OCI-LY1 (cell line): ENCODE data around the gene CGREF1.

Experiments used
- H2AFZ ChIP-seq: fragments of 200-600 bp; sonication (generic), shearing (Covaris generic); 2 replicates; pipeline ENCODE4 v1.6.0; 2014; ENCODE audit warnings: antibody characterized with exemption, mild to moderate bottlenecking, low read length
- H3F3A ChIP-seq: fragments of 200-600 bp; sonication (generic), shearing (Covaris generic); 2 replicates; pipeline ENCODE4 v1.6.0; 2014; ENCODE audit warnings: mild to moderate bottlenecking, antibody characterized with exemption, low read length, moderate library complexity; ENCODE audit not compliant: insufficient read depth
- H3K27ac ChIP-seq: fragments of 200-600 bp; sonication (generic); 2 replicates; pipeline ENCODE4 v1.5.1; 2014; ENCODE audit warnings: low read length, mixed run types, mild to moderate bottlenecking, low read depth; ENCODE audit not compliant: poor library complexity, severe bottlenecking
- H3K27me3 ChIP-seq: fragments of 200-600 bp; sonication (generic); 2 replicates; pipeline ENCODE4 v1.6.0; 2014; ENCODE audit warnings: antibody characterized with exemption, mild to moderate bottlenecking, low read length, moderate library complexity; ENCODE audit not compliant: insufficient read depth
- H3K36me3 ChIP-seq: fragments of 200-600 bp; sonication (generic); 2 replicates; pipeline ENCODE4 v1.6.1; 2014; ENCODE audit warnings: mild to moderate bottlenecking, antibody characterized with exemption, low read length, moderate library complexity, mixed read lengths; ENCODE audit not compliant: insufficient read depth
- H3K4me1 ChIP-seq: fragments of 200-600 bp; sonication (generic); 2 replicates; pipeline ENCODE4 v1.5.1; 2014; ENCODE audit warnings: mild to moderate bottlenecking, low read length, moderate library complexity; ENCODE audit not compliant: insufficient read depth, severe bottlenecking
- H3K4me2 ChIP-seq: fragments of 200-600 bp; sonication (generic), shearing (Covaris generic); 2 replicates; pipeline ENCODE4 v1.6.1; 2014; ENCODE audit warnings: low read length
- H3K4me3 ChIP-seq: fragments of 200-600 bp; sonication (generic); 2 replicates; pipeline ENCODE4 v1.5.1; 2014; ENCODE audit warnings: low read length, low read depth, mild to moderate bottlenecking, mixed read lengths; ENCODE audit not compliant: poor library complexity, severe bottlenecking
- H3K79me2 ChIP-seq: fragments of 200-600 bp; shearing (Covaris generic); 2 replicates; pipeline ENCODE4 v1.6.1; 2016; ENCODE audit warnings: mixed run types, low read length, mixed read lengths; ENCODE audit not compliant: insufficient read depth
- H3K9ac ChIP-seq: fragments of 200-600 bp; sonication (generic), shearing (Covaris generic); 2 replicates; pipeline ENCODE4 v1.6.1; 2014; ENCODE audit warnings: mild to moderate bottlenecking, low read length, mixed read lengths
- H3K9me2 ChIP-seq: fragments of 200-600 bp; sonication (generic), shearing (Covaris generic); 2 replicates; pipeline ENCODE4 v1.6.1; 2014; ENCODE audit warnings: low read depth, mild to moderate bottlenecking, low read length, mixed read lengths
- H3K9me3 ChIP-seq: fragments of 200-600 bp; shearing (Covaris generic); 2 replicates; pipeline ENCODE4 v1.6.1; 2014; ENCODE audit warnings: low read length, mixed read lengths
- H4K20me1 ChIP-seq: fragments of 200-600 bp; sonication (generic), shearing (Covaris generic); 2 replicates; pipeline ENCODE4 v1.6.0; 2016; ENCODE audit warnings: mild to moderate bottlenecking, low read length; ENCODE audit not compliant: insufficient read depth
- EZH2 ChIP-seq: fragments of 200-600 bp; sonication (generic), shearing (Covaris generic); IDR thresholded peaks from 2 replicates; pipeline ENCODE4 v1.8.0; 2017; ENCODE audit warnings: borderline replicate concordance, mixed run types, mild to moderate bottlenecking, antibody characterized with exemption, low read length, moderate library complexity, mixed read lengths
- TF ChIP-seq, protein P1 (sequence below): fragments of 200-600 bp; sonication (generic), shearing (Covaris generic); IDR thresholded peaks from 2 replicates; pipeline ENCODE4 v1.5.1; 2017; ENCODE audit warnings: mild to moderate bottlenecking, antibody characterized with exemption, low read length, moderate library complexity, mixed read lengths

CGREF1 gene

GRCh38 chr2:27143285-27143684 lies 24.4 kb upstream of the CGREF1 start:
- no peaks in the 10 kb centered on the region for H3K4me1 ChIP-seq
- no peak overlapping the region for H3K4me3 ChIP-seq
- no peaks in the 10 kb centered on the region for H3F3A ChIP-seq
- H2AFZ ChIP-seq, result no peak overlapping the region
- H3K36me3 ChIP-seq, result no peaks in the 10 kb centered on the region; the same call in 1 of the 2 replicates
- H3K27me3 ChIP-seq, result peaks cover 18% of the 10 kb centered on the region
- H3K9ac ChIP-seq, result no peak overlapping the region
- TF ChIP-seq, protein P1, sequence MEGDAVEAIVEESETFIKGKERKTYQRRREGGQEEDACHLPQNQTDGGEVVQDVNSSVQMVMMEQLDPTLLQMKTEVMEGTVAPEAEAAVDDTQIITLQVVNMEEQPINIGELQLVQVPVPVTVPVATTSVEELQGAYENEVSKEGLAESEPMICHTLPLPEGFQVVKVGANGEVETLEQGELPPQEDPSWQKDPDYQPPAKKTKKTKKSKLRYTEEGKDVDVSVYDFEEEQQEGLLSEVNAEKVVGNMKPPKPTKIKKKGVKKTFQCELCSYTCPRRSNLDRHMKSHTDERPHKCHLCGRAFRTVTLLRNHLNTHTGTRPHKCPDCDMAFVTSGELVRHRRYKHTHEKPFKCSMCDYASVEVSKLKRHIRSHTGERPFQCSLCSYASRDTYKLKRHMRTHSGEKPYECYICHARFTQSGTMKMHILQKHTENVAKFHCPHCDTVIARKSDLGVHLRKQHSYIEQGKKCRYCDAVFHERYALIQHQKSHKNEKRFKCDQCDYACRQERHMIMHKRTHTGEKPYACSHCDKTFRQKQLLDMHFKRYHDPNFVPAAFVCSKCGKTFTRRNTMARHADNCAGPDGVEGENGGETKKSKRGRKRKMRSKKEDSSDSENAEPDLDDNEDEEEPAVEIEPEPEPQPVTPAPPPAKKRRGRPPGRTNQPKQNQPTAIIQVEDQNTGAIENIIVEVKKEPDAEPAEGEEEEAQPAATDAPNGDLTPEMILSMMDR, result no peak
- no peak for TF ChIP-seq EZH2
- no peak overlapping the region for H3K27ac ChIP-seq
- no peaks in the 10 kb centered on the region for H3K79me2 ChIP-seq
- no peaks in the 10 kb centered on the region for H3K9me2 ChIP-seq
- H4K20me1 ChIP-seq, result no peaks in the 10 kb centered on the region
- H3K9me3 ChIP-seq, result no peaks in the 10 kb centered on the region
- no peak overlapping the region for H3K4me2 ChIP-seq

DNA sequence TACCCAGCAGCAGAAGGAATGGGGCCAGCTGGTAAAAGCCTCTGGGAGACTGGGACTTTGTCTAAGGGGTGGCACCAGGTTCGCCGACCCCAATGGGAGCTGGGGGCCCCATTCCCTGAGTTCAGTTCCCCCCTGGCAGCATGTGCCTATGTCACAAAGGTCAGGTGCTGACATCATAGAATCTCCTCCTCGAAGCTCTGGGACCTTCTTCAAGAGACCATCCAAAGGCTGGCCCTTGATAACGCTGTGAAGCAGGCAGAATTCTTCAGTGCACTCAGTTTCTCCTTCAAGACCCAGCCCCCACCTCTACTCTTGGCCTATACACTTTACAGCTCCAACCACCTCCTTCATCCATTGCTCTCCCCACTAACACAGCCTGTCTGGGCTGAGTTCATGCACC lies 20.4 kb upstream of the CGREF1 start, which contains the start of gene PRR30:
Gene PRR30, minus strand, starts transcription at position 101 of the 400 bp plus-strand sequence. CDS start 1,081 bp downstream, outside the sequence.
- H3K9me2 ChIP-seq, result no peaks in the 10 kb centered on the region
- H2AFZ ChIP-seq, result no peak within 1 kb of the TSS
- no peaks in the 10 kb centered on the region for H3K79me2 ChIP-seq
- H3K9me3 ChIP-seq, result no peaks in the 10 kb centered on the region
- H3K4me3 ChIP-seq, result no peak within 1 kb of the TSS
- H3F3A ChIP-seq, result no peaks in the 10 kb centered on the region
- H3K27me3 ChIP-seq, result peaks cover 18% of the 10 kb centered on the region
- TF ChIP-seq, protein P1, result no peak
- no peak for TF ChIP-seq EZH2
- no peaks in the 10 kb centered on the region for H4K20me1 ChIP-seq
- no peak within 1 kb of the TSS for H3K9ac ChIP-seq
- H3K27ac ChIP-seq, result no peak within 1 kb of the TSS
- no peaks in the 10 kb centered on the region; the same call in 1 of the 2 replicates for H3K36me3 ChIP-seq
- H3K4me2 ChIP-seq, result no peak within 1 kb of the TSS
- peaks cover 8% of the 10 kb centered on the region for H3K4me1 ChIP-seq

DNA sequence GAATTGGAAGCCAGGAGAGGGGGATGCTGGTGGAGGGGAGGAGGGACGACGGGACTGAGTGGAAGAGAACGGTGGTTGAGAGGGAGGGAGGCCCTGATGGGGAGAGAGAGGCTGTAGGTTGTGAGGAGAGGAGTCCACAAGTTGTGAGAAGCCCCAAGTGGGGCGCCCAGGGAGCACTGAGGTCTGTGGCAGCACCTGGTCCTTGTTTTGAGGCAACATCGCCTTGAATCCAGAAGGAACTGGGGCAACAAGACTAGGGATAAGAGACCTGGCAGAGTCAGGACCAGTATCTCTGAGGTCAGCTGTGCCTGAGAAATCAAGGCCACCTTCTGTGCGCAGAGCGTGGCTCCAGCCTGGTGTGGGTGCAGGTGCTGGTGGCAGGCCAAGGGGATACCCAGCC lies 19.2 kb upstream of the CGREF1 start:
- Histone ChIP-seq H3K36me3 (no peaks in the 10 kb centered on the region; the same call in 1 of the 2 replicates), H3K4me1 (peaks cover 14% of the 10 kb centered on the region), H3K9me3 (no peaks in the 10 kb centered on the region), H3K4me3 (no peak overlapping the region), H2AFZ (no peak overlapping the region), H3K4me2 (no peak overlapping the region), H3K9me2 (no peaks in the 10 kb centered on the region), H4K20me1 (no peaks in the 10 kb centered on the region), H3K27ac (no peak overlapping the region), H3K9ac (no peak overlapping the region), H3K79me2 (no peaks in the 10 kb centered on the region), H3K27me3 (peaks cover 13% of the 10 kb centered on the region; the same call in 1 of the 2 replicates), H3F3A (no peaks in the 10 kb centered on the region)
- TF ChIP-seq, protein P1, result no peak
- TF ChIP-seq EZH2, result no peak
